Sigmoid colon (tissue), 7 donors: Measurements from ENCODE around the gene NAALADL2. TPM values are rescaled to one million over a fixed set of nuclear protein-coding genes. Genes with fewer than 3 reads are reported as not detected.

Experiments used
- DNase-seq: peaks from one replicate; pipeline ENCODE4 v3.0.0-alpha.2; 2019
- H3K27ac ChIP-seq, 4 donors: fragments of 200-600 bp; sonication (generic); one replicate each; pipeline ENCODE4 v1.5.1; 2016 to 2019; ENCODE audit warnings: mild to moderate bottlenecking in 1 of 4
- H3K27me3 ChIP-seq, 3 donors: fragments of 200-600 bp; sonication (generic); one replicate each; pipeline ENCODE4 v1.5.1; 2019; ENCODE audit warnings: mild to moderate bottlenecking in 1 of 3
- H3K36me3 ChIP-seq, 4 donors: fragments of 200-600 bp; sonication (generic); one replicate each; pipeline ENCODE4 v1.5.1; 2016 to 2019
- H3K4me1 ChIP-seq, 4 donors: fragments of 200-600 bp; sonication (generic); one replicate each; pipeline ENCODE4 v1.5.1; 2017 to 2019
- H3K4me3 ChIP-seq, 4 donors: fragments of 200-600 bp; sonication (generic); one replicate each; pipeline ENCODE4 v1.5.1; 2017 to 2019; ENCODE audit warnings: mild to moderate bottlenecking in 2 of 4, moderate library complexity in 1 of 4
- H3K9me3 ChIP-seq, 4 donors: fragments of 200-600 bp in 3 of 4; sonication (generic) in 3 of 4; one replicate each; pipeline versions ENCODE4 v1.5.1 to v1.6.1; 2013 to 2019
- CTCF ChIP-seq, 4 experiments: fragments of 450-650 bp in 3 of 4; fragments of 200-600 bp in 1 of 4; IDR thresholded peaks; one replicate each; pipeline ENCODE4 v1.5.1; 2016 to 2019; ENCODE audit warnings: antibody characterized with exemption in 4 of 4, mild to moderate bottlenecking in 3 of 4, moderate library complexity in 2 of 4
- EP300 ChIP-seq, 4 donors: sonication (generic); formaldehyde crosslinking; IDR thresholded peaks; one replicate each; pipeline ENCODE4 v1.6.1; 2017; ENCODE audit warnings: antibody characterized with exemption in 4 of 4
- POLR2A ChIP-seq, 2 donors: fragments of 450-650 bp; IDR thresholded peaks; one replicate each; pipeline ENCODE4 v1.6.1; 2016; ENCODE audit warnings: antibody characterized with exemption in 2 of 2, mild to moderate bottlenecking in 2 of 2, moderate library complexity in 2 of 2
- POLR2AphosphoS5 ChIP-seq, 4 donors: sonication (generic); formaldehyde crosslinking; IDR thresholded peaks; one replicate each; pipeline ENCODE4 v1.6.1; 2017; ENCODE audit warnings: antibody characterized with exemption in 4 of 4
- WGBS, 2 donors: extraction: QIAGEN DNeasy Blood & Tissue Kit; methylation state at CpG; one replicate each; pipeline ENCODE4 v1.1.7; 2013; 5-methylcytosine and 5-hydroxymethylcytosine counted together
- intact Hi-C: fragments of 100-400 bp; cut with DNase I; formaldehyde crosslinking; loops from one replicate; pipeline ENCODE4 v1.15.1; 2023
- polyA plus RNA-seq, 3 donors: library from polyadenylated mRNA; stranded (reverse); fragments of 200-250 nt; gene quantifications; one replicate each; pipeline ENCODE4 v1.2.3, GENCODE V29; 2013
- total RNA-seq, 4 donors: library from RNA; depleted of rRNA; stranded (reverse); fragments of >200 nt; gene quantifications; one replicate each; pipeline ENCODE4 v1.1.0, GENCODE V29; 2016
- donor health status: healthy with polysubstance abuse.
- donor health status: Bipolar disorder and iron deficiency.
- donor health status: healthy.

NAALADL2 gene
- total and polyA plus RNA-seq, 7 donors = 0.46 to 18.5 (median 6.0) TPM

GRCh38 chr3:174891524-174892203, 32.5 kb downstream of the NAALADL2 start:
- no peaks in the 10 kb centered on the region for H3K27me3 ChIP-seq
- peaks cover 0 to 3% (median 0%) of the 10 kb centered on the region in 4 donors for H3K9me3 ChIP-seq
- TF ChIP-seq EP300 (IDR thresholded peaks at IDR 0.05) = no peak
- TF ChIP-seq POLR2A (IDR thresholded peaks at IDR 0.05) = no peak
- no peak for TF ChIP-seq CTCF (IDR thresholded peaks at IDR 0.05)
- no peak for TF ChIP-seq POLR2AphosphoS5 (IDR thresholded peaks at IDR 0.05)
- WGBS, 2 donors = 93 to 94% methylated on average over 6 of the region's 6 CpGs
- H3K36me3 ChIP-seq = no peaks in the 10 kb centered on the region
- intact Hi-C loops = no loop called here
- H3K4me1 ChIP-seq = no peaks in the 10 kb centered on the region
- no peak overlapping the region for H3K4me3 ChIP-seq
- no peak for DNase-seq
- H3K27ac ChIP-seq = no peak overlapping the region

- Histone ChIP-seq H3K36me3 (no peaks in the 10 kb centered on the region), H3K4me1 (no peaks in the 10 kb centered on the region), H3K9me3 (no peaks in the 10 kb centered on the region), H3K4me3 (no peak overlapping the region), H3K27ac (no peak overlapping the region), H3K27me3 (no peaks in the 10 kb centered on the region)
- no peak for DNase-seq
- no peak for TF ChIP-seq CTCF (IDR thresholded peaks at IDR 0.05)
- no peak for TF ChIP-seq POLR2A (IDR thresholded peaks at IDR 0.05)
- TF ChIP-seq EP300 (IDR thresholded peaks at IDR 0.05) = no peak
- TF ChIP-seq POLR2AphosphoS5 (IDR thresholded peaks at IDR 0.05) = no peak
- intact Hi-C loops = no loop called here
Observed at GRCh38 chr3:174907027-174907426, 47.9 kb downstream of the NAALADL2 start.

- Histone ChIP-seq H3K4me1 (no peaks in the 10 kb centered on the region), H3K27me3 (no peaks in the 10 kb centered on the region), H3K4me3 (no peak overlapping the region), H3K27ac (no peak overlapping the region), H3K36me3 (no peaks in the 10 kb centered on the region), H3K9me3 (no peaks in the 10 kb centered on the region)
- DNase-seq = no peak
- intact Hi-C loops = no loop called here
- TF ChIP-seq POLR2A (IDR thresholded peaks at IDR 0.05) (no peak), POLR2AphosphoS5 (IDR thresholded peaks at IDR 0.05) (no peak), CTCF (IDR thresholded peaks at IDR 0.05) (no peak), EP300 (IDR thresholded peaks at IDR 0.05) (no peak)
- 87 to 90% methylated on average over 4 of the region's 4 CpGs for WGBS, 2 donors
Observed at GRCh38 chr3:174907628-174908407, 48.7 kb downstream of the NAALADL2 start.

GRCh38 chr3:174931473-174932353, 72.6 kb downstream of the NAALADL2 start:
- Histone ChIP-seq H3K27ac (no peak overlapping the region), H3K4me1 (no peaks in the 10 kb centered on the region), H3K4me3 (no peak overlapping the region), H3K27me3 (no peaks in the 10 kb centered on the region), H3K36me3 (no peaks in the 10 kb centered on the region), H3K9me3 (no peaks in the 10 kb centered on the region)
- 90 to 93% methylated on average over 2 of the region's 2 CpGs for WGBS, 2 donors
- TF ChIP-seq POLR2AphosphoS5 (IDR thresholded peaks at IDR 0.05) (no peak), EP300 (IDR thresholded peaks at IDR 0.05) (no peak), CTCF (IDR thresholded peaks at IDR 0.05) (no peak), POLR2A (IDR thresholded peaks at IDR 0.05) (no peak)
- no peak for DNase-seq
- intact Hi-C loops = no loop called here
